ENCODE measurements around the gene ADM2. TPM values are rescaled to one million over a fixed set of nuclear protein-coding genes. Genes with fewer than 3 reads are reported as not detected.

ADM2 gene
- total RNA-seq, 1 experiment from 2014 or later, result 13.6 TPM

- Mint-ChIP-seq H3K36me3 (ENCODE audit: insufficient read depth, unreplicated experiment) (peaks cover 87% of the 10 kb centered on the region), H3K9me3 (ENCODE audit: low read depth, unreplicated experiment) (no peaks in the 10 kb centered on the region), H3K4me1 (ENCODE audit: low read depth, unreplicated experiment) (peaks cover 34% of the 10 kb centered on the region), H3K27ac (ENCODE audit: unreplicated experiment) (peak overlapping the region; percentile 98), H3K4me3 (ENCODE audit: low read depth, unreplicated experiment) (peak overlapping the region; percentile 90), H3K27me3 (ENCODE audit: unreplicated experiment) (no peaks in the 10 kb centered on the region)
- intact Hi-C loops (cut with micrococcal nuclease; ENCODE audit: unreplicated experiment), result loop anchor here (2.0 kb wide), 1 partner anchor 90 kb away; no protein-coding TSS in a partner anchor
- DNase-seq, result peak; percentile 85
- TSS peak; percentile 14 for BruUV-seq (replicated peaks)
- CTCF ChIA-PET, result interaction anchor here (1.0 to 1.5 kb wide), 2 partner anchors 8 to 32 kb away, joined by 3 to 5 read pairs; partner anchors contain the start of gene SYCE3
- TF ChIP-seq, protein P1, sequence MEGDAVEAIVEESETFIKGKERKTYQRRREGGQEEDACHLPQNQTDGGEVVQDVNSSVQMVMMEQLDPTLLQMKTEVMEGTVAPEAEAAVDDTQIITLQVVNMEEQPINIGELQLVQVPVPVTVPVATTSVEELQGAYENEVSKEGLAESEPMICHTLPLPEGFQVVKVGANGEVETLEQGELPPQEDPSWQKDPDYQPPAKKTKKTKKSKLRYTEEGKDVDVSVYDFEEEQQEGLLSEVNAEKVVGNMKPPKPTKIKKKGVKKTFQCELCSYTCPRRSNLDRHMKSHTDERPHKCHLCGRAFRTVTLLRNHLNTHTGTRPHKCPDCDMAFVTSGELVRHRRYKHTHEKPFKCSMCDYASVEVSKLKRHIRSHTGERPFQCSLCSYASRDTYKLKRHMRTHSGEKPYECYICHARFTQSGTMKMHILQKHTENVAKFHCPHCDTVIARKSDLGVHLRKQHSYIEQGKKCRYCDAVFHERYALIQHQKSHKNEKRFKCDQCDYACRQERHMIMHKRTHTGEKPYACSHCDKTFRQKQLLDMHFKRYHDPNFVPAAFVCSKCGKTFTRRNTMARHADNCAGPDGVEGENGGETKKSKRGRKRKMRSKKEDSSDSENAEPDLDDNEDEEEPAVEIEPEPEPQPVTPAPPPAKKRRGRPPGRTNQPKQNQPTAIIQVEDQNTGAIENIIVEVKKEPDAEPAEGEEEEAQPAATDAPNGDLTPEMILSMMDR (IDR thresholded peaks at IDR 0.05; ENCODE audit: unreplicated experiment), result no peak
Measured at GRCh38 chr22:50530877-50531545, 49.7 kb downstream of the ADM2 start.

DNA sequence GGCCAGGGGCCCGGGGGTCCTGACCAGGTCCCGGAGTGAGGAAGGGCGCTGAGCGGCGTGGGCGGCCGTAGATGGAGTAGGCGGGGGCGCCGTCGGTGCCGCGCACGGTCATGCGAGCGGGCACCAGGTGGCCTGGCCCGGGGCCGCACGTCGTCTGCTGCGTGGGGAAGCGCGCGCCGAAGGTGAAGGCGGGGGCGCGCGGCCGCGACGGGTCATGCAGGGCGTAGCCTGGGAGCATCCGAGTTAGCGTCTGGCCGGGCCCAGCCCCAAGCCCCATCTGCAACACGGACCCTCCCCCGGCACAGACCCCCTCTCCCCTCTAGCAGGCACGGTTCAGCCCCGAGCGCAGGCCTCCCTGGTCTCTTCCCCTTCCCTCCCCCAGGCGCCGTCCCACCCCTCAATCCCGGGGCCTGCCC lies 50.2 kb downstream of the ADM2 start:
- CTCF ChIA-PET, result interaction anchor here (0.7 to 1.5 kb wide), 5 partner anchors 8 to 226 kb away, joined by 3 to 5 read pairs (median 3); partner anchors contain the start of gene SYCE3
- peak overlapping the region; percentile 90 for H3K4me3 Mint-ChIP-seq (ENCODE audit: low read depth, unreplicated experiment)
- H3K36me3 Mint-ChIP-seq (ENCODE audit: insufficient read depth, unreplicated experiment), result peaks cover 82% of the 10 kb centered on the region
- BruUV-seq (replicated peaks), result no TSS peak
- peaks cover 34% of the 10 kb centered on the region for H3K4me1 Mint-ChIP-seq (ENCODE audit: low read depth, unreplicated experiment)
- no peaks in the 10 kb centered on the region for H3K9me3 Mint-ChIP-seq (ENCODE audit: low read depth, unreplicated experiment)
- DNase-seq, result peak; percentile 70
- H3K27ac Mint-ChIP-seq (ENCODE audit: unreplicated experiment), result peak overlapping the region; percentile 98
- intact Hi-C loops (cut with micrococcal nuclease; ENCODE audit: unreplicated experiment), result loop anchor here (2.0 kb wide), 1 partner anchor 89 kb away; no protein-coding TSS in a partner anchor
- TF ChIP-seq, protein P1 (IDR thresholded peaks at IDR 0.05; ENCODE audit: unreplicated experiment), result no peak
- no peaks in the 10 kb centered on the region for H3K27me3 Mint-ChIP-seq (ENCODE audit: unreplicated experiment)

GRCh38 chr22:50531962-50532674 lies 50.8 kb downstream of the ADM2 start:
- DNase-seq, result peak; percentile 84
- Mint-ChIP-seq H3K4me3 (ENCODE audit: low read depth, unreplicated experiment) (peak overlapping the region; percentile 90), H3K4me1 (ENCODE audit: low read depth, unreplicated experiment) (peaks cover 29% of the 10 kb centered on the region), H3K9me3 (ENCODE audit: low read depth, unreplicated experiment) (no peaks in the 10 kb centered on the region), H3K27me3 (ENCODE audit: unreplicated experiment) (no peaks in the 10 kb centered on the region), H3K36me3 (ENCODE audit: insufficient read depth, unreplicated experiment) (peaks cover 76% of the 10 kb centered on the region), H3K27ac (ENCODE audit: unreplicated experiment) (peak overlapping the region; percentile 98)
- CTCF ChIA-PET, result interaction anchor here (0.7 to 1.9 kb wide), 5 partner anchors 31 to 225 kb away, joined by 3 to 6 read pairs (median 3); partner anchors contain the start of gene SYCE3
- TF ChIP-seq, protein P1 (IDR thresholded peaks at IDR 0.05; ENCODE audit: unreplicated experiment), result no peak
- no TSS peak for BruUV-seq (replicated peaks)
- intact Hi-C loops (cut with micrococcal nuclease; ENCODE audit: unreplicated experiment), result loop anchor here (2.0 kb wide), 1 partner anchor 89 kb away; no protein-coding TSS in a partner anchor
